Mammary epithelial cell (primary cell): ENCODE data around the gene OR1E2.
"Not testable (repeated sequence)": the region's sequence is repeated elsewhere in the genome, so short reads cannot be mapped to it uniquely, and the experiment has no call there.

ENCODE experiments used
- CTCF ChIP-seq, 2 donors: IDR thresholded peaks in 1 of 2; conservative IDR thresholded peaks in 1 of 2; 2 replicates each; pipeline ENCODE4 v1.5.1; 2011 to 2012; ENCODE audit warnings: inconsistent platforms in 2 of 2, low read length in 2 of 2, mild to moderate bottlenecking in 2 of 2, control low read depth in 1 of 2, low read depth in 1 of 2; ENCODE audit not compliant: insufficient read depth in 1 of 2; ENCODE audit errors: extremely low read depth in 1 of 2
- EZH2 ChIP-seq: IDR thresholded peaks from 2 replicates; pipeline ENCODE4 v1.6.1; 2012; ENCODE audit warnings: low read length, inconsistent platforms, borderline replicate concordance

GRCh38 chr17:3433215-3433614 is 426 bp downstream of the OR1E2 start:
- TF ChIP-seq CTCF (conservative IDR thresholded peaks at IDR 0.05 in 1 of 2, IDR thresholded peaks at IDR 0.05 in 1 of 2; ENCODE audit: extremely low read depth in 1 of 2, insufficient read depth in 1 of 2, low read depth in 1 of 2, low read length in 2 of 2); EZH2: not testable (repeated sequence)
